Keratinocyte (primary cell): Measurements from ENCODE around the gene TMEM9B. TPM values are rescaled to one million over a fixed set of nuclear protein-coding genes. Genes with fewer than 3 reads are reported as not detected.
"Not testable (repeated sequence)": the region's sequence is repeated elsewhere in the genome, so short reads cannot be mapped to it uniquely, and the experiment has no call there.

Experiments
- DNase-seq: peaks from one replicate; pipeline ENCODE4 v3.0.0-alpha.2; 2011; ENCODE audit warnings: low read depth, missing footprints, low spot score
- FAIRE-seq: peaks from 2 replicates; lab custom pipeline; 2011; peaks lifted over from hg19 to GRCh38; lab: Jason Lieb, UNC
- H2AFZ ChIP-seq: 2 replicates; pipeline ENCODE4 v1.6.0; 2012; ENCODE audit warnings: low read length, control low read depth, inconsistent platforms; ENCODE audit not compliant: control insufficient read depth
- H3K27ac ChIP-seq: 2 replicates; pipeline ENCODE4 v1.5.1; 2011; ENCODE audit warnings: low read length; ENCODE audit not compliant: control insufficient read depth, insufficient read depth
- H3K27me3 ChIP-seq: 3 replicates; pipeline ENCODE4 v1.6.0; 2011; ENCODE audit warnings: low read length; ENCODE audit not compliant: control insufficient read depth, insufficient read depth; ENCODE audit errors: extremely low read depth
- H3K36me3 ChIP-seq, 2 experiments: 2 replicates in 1 of 2; 3 replicates in 1 of 2; pipeline ENCODE4 v1.5.1; 2011; ENCODE audit warnings: low read length in 2 of 2, mild to moderate bottlenecking in 1 of 2; ENCODE audit not compliant: control insufficient read depth in 2 of 2, insufficient read depth in 2 of 2; ENCODE audit errors: extremely low read depth in 1 of 2
- H3K4me1 ChIP-seq: 3 replicates; pipeline ENCODE4 v1.5.1; 2011; ENCODE audit warnings: low read length; ENCODE audit not compliant: control insufficient read depth, insufficient read depth; ENCODE audit errors: extremely low read depth
- H3K4me2 ChIP-seq: 3 replicates; pipeline ENCODE4 v1.6.0; 2011; ENCODE audit warnings: low read depth, low read length; ENCODE audit not compliant: control insufficient read depth, insufficient read depth; ENCODE audit errors: extremely low read depth
- H3K4me3 ChIP-seq, 3 experiments: fragments of 200-600 bp in 1 of 3; sonication (generic) in 1 of 3; 2 replicates in 2 of 3; 3 replicates in 1 of 3; pipeline ENCODE4 v1.5.1; 2011 to 2016; ENCODE audit warnings: low read length in 3 of 3, mild to moderate bottlenecking in 3 of 3, control low read depth in 2 of 3, inconsistent platforms in 1 of 3, low read depth in 1 of 3, mixed read lengths in 1 of 3, mixed run types in 1 of 3, moderate library complexity in 1 of 3; ENCODE audit not compliant: control insufficient read depth in 2 of 3, insufficient read depth in 2 of 3; ENCODE audit errors: extremely low read depth in 1 of 3
- H3K79me2 ChIP-seq: 2 replicates; pipeline ENCODE4 v1.6.0; 2012; ENCODE audit warnings: low read length; ENCODE audit not compliant: control insufficient read depth, insufficient read depth
- H3K9ac ChIP-seq: 3 replicates; pipeline ENCODE4 v1.6.0; 2011; ENCODE audit warnings: low read length; ENCODE audit not compliant: control insufficient read depth, insufficient read depth; ENCODE audit errors: extremely low read depth
- H3K9me1 ChIP-seq: 3 replicates; pipeline ENCODE4 v1.6.0; 2011; ENCODE audit warnings: low read length; ENCODE audit not compliant: control insufficient read depth, insufficient read depth; ENCODE audit errors: extremely low read depth
- H3K9me3 ChIP-seq: 2 replicates; pipeline ENCODE4 v1.5.1; 2012; ENCODE audit warnings: low read depth, low read length; ENCODE audit not compliant: control insufficient read depth
- H4K20me1 ChIP-seq: 3 replicates; pipeline ENCODE4 v1.6.0; 2011; ENCODE audit warnings: low read length; ENCODE audit not compliant: control insufficient read depth, insufficient read depth; ENCODE audit errors: extremely low read depth
- CTCF ChIP-seq, 3 experiments: IDR thresholded peaks in 1 of 3; conservative IDR thresholded peaks in 1 of 3; optimal IDR thresholded peaks in 1 of 3; 2 replicates in 2 of 3; 3 replicates in 1 of 3; pipeline versions ENCODE3 to v1.5.1; 2011; ENCODE audit warnings: low read length in 3 of 3, mild to moderate bottlenecking in 3 of 3, moderate library complexity in 2 of 3, control low read depth in 1 of 3, inconsistent platforms in 1 of 3; ENCODE audit not compliant: insufficient read depth in 2 of 3; ENCODE audit errors: extremely low read depth in 1 of 3
- EZH2 ChIP-seq: IDR thresholded peaks from one replicate; pipeline ENCODE4 v1.6.1; 2012; ENCODE audit warnings: inconsistent platforms, mild to moderate bottlenecking, low read length, moderate library complexity
- dilution Hi-C: fragments of 300-500 bp; cut with MboI; formaldehyde crosslinking; loops from one replicate; pipeline ENCODE4 v1.7.0; 2020; ENCODE audit warnings: low sequenced_read_pairs; ENCODE audit not compliant: extremely low pct_ligation_motif_present
- polyA plus RNA-seq, 5 experiments: library from polyadenylated mRNA; depleted of rRNA in 3 of 5; stranded (reverse) in 3 of 5; stranded (forward) in 1 of 5; unstranded in 1 of 5; fragments of >200 nt; gene quantifications; 1 replicate in 1 of 5; 2 replicates in 3 of 5; 3 replicates in 1 of 5; pipeline versions ENCODE4 v1.2.1 to v1.2.3, GENCODE V29; 2011 to 2012; ENCODE audit warnings: missing spikeins in 2 of 5, low read depth in 1 of 5, low replicate concordance in 1 of 5

TMEM9B gene
- polyA plus RNA-seq, 1 donor (not counting 4 experiments of a cell fraction or from before 2014, with no cell fraction given): 60.8 TPM

- Histone ChIP-seq H3K4me2 (no peak overlapping the region), H3K36me3 (no peaks in the 10 kb centered on the region), H3K9me1 (no peaks in the 10 kb centered on the region), H3K4me1 (no peaks in the 10 kb centered on the region), H3K27ac (no peak overlapping the region), H3K9ac (no peak overlapping the region), H2AFZ (no peak overlapping the region), H4K20me1 (no peaks in the 10 kb centered on the region), H3K4me3 (no peak overlapping the region), H3K9me3 (no peaks in the 10 kb centered on the region), H3K79me2 (no peaks in the 10 kb centered on the region), H3K27me3 (no peaks in the 10 kb centered on the region)
- DNase-seq (no peak), FAIRE-seq (no peak)
- dilution Hi-C loops: no loop called here
- TF ChIP-seq EZH2 (no peak), CTCF (optimal IDR thresholded peaks at IDR 0.05 in 1 of 3, IDR thresholded peaks at IDR 0.05 in 1 of 3, conservative IDR thresholded peaks at IDR 0.05 in 1 of 3; ENCODE audit: extremely low read depth in 1 of 3, insufficient read depth in 2 of 3, low read length in 3 of 3) (no peak)
These were observed 16.2 kb upstream of the TMEM9B start for GRCh38 chr11:8980485-8980884.

GRCh38 chr11:8979365-8979764, 15.1 kb upstream of the TMEM9B start:
- H2AFZ ChIP-seq, H4K20me1 ChIP-seq, H3K9me3 ChIP-seq, H3K79me2 ChIP-seq, H3K9ac ChIP-seq, H3K9me1 ChIP-seq, H3K4me3 ChIP-seq, H3K4me1 ChIP-seq, H3K27ac ChIP-seq, DNase-seq, H3K36me3 ChIP-seq, H3K27me3 ChIP-seq, H3K4me2 ChIP-seq, dilution Hi-C loops: not testable (repeated sequence)
- FAIRE-seq: peak; percentile 9

GRCh38 chr11:8973121-8973520, 8.9 kb upstream of the TMEM9B start:
- H3K4me1 ChIP-seq: no peaks in the 10 kb centered on the region
- no peak overlapping the region for H3K27ac ChIP-seq
- H3K27me3 ChIP-seq: no peaks in the 10 kb centered on the region
- DNase-seq (no peak), FAIRE-seq (no peak)
- no peak overlapping the region for H3K4me2 ChIP-seq
- H3K79me2 ChIP-seq: no peaks in the 10 kb centered on the region
- dilution Hi-C loops: no loop called here
- no peak overlapping the region for H3K9ac ChIP-seq
- TF ChIP-seq EZH2 (no peak), CTCF (optimal IDR thresholded peaks at IDR 0.05 in 1 of 3, IDR thresholded peaks at IDR 0.05 in 1 of 3, conservative IDR thresholded peaks at IDR 0.05 in 1 of 3; ENCODE audit: extremely low read depth in 1 of 3, insufficient read depth in 2 of 3, low read length in 3 of 3) (no peak)
- no peak overlapping the region for H3K4me3 ChIP-seq
- no peaks in the 10 kb centered on the region for H3K9me3 ChIP-seq
- H3K9me1 ChIP-seq: no peaks in the 10 kb centered on the region
- H4K20me1 ChIP-seq: no peaks in the 10 kb centered on the region
- no peak overlapping the region for H2AFZ ChIP-seq
- no peaks in the 10 kb centered on the region for H3K36me3 ChIP-seq
